GM18505 (cell line): ENCODE measurements around the gene MREG.

Experiments used
- ATAC-seq: cut with Tn5 transposase; IDR thresholded peaks from one replicate; pipeline ENCODE4 v1.9.1; 2021; ENCODE audit not compliant: unreplicated experiment
- POLR2A ChIP-seq: IDR thresholded peaks from 4 replicates; pipeline ENCODE4 v1.6.1; 2011; ENCODE audit warnings: borderline replicate concordance; ENCODE audit not compliant: insufficient read depth, insufficient read length; ENCODE audit errors: extremely low read depth

The MREG gene

DNA sequence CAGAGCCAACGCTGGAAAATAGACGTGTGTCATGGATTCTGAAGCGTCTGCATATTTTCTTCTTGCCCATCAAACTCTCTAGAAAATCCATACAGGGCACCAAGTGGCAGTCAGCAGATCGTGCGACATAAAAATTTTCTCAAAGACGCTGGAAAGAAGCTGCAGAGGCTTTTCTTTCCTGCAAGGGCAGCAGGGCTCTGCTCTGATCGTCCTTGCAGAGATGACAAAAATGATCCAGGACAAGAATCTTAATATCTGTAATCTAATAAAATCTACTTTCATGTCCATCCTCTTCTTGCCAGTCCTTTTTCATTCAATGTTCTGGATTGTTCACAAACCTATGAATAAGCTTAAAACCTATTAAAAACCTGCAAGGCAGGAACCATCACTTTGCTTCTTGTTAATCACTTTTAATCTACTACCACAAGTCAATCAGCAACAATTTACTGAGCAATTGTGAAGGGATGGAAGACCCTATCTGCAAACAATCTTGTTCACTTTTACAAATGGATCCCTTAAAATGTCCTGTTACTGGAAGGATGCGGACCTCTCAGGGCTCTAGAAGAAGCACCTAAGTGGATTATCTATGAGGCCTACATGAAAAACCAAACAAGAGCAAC, 93.6 kb downstream of the MREG start:
- ATAC-seq = no peak
- no peak for TF ChIP-seq POLR2A

DNA sequence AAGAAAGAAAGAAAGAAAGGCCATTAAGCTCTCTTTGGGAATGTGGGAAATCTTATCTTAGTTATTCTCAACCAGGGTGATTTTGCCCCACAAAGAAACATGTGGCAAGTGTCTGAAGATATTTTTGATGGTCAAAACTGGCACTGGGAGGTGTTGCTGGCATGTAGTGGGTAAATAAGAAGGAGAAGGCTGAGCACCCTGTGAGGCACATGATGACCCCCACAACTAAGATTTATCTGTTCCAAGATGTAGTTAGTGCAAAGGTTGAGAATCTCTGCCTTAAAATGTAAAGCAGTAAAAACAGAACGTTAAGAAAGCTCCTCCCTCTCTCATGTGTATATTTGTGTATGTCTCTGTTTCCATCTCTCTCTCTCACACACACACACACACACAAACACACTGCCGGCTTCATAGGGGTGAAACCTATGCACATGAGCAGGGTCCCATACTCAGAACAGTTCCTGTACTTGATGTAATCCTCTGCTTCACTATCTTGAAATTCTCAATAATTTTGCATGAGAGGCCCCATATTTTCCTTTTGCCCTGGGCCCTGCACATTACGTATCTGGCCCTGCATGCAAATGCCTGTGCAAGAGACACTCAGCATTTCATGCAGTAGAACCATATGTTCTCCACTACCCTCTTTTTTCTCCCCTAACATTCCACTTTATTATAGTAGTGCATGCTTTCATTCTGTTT, 94.3 kb downstream of the MREG start:
- TF ChIP-seq POLR2A = no peak
- no peak for ATAC-seq

GRCh38 chr2:215917953-215918620, 95.3 kb downstream of the MREG start:
- peak; percentile 84 for ATAC-seq
- TF ChIP-seq POLR2A = no peak

GRCh38 chr2:215915441-215915840, 97.9 kb downstream of the MREG start:
- no peak for TF ChIP-seq POLR2A
- no peak for ATAC-seq

DNA sequence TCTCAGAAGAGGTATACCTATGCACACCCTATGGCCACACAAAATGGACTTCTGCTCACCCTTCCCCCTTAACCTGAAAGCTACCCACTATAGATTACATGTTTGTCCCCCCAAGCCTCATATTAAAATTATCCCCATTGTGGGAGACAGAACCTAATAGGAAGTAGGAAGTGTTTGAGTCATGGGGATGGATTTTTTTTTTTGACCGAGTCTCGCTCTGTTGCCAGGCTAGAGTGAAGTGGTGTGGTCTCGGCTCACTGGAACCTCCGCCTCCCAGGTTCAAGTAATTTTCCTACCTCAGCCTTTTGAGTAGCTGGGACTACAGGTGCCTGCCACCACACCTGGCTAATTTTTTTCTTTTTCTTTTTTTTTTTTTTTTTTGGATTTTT, 98.6 kb downstream of the MREG start:
- TF ChIP-seq POLR2A = no peak
- no peak for ATAC-seq

DNA sequence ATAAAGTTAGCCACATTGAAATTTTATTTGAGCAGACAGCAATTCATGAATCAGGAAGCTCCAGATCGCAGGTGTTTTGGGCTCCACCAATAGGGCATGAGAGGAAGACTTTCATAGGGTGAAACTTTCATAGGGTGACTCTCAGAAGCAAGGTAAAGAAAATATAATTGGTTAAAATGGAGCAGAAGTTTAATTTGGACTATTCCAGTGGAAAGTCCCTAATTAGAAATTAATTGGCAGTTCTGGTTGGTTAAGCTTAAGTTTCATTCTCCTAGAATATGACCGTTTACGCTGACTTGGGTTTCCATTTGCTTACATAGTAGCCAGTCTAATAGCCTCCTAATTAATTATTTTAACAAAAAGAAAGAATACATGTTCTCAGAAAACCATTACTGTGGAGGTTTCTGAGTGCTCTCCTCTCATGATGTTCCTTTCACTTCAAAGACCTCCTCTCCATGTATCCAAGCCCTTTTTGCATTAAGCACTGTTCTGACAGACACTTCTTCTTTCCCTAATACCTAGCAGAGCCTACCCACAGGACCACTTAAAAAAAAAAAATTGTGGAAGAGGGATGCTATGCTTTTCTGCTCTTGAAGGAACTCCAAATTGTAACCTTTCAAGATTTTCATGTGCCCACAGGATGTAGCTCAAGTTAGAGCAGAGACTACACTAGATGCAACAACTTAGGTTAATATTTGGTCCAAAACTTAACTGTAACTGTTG, 99.1 kb downstream of the MREG start:
- TF ChIP-seq POLR2A = no peak
- ATAC-seq = no peak

DNA sequence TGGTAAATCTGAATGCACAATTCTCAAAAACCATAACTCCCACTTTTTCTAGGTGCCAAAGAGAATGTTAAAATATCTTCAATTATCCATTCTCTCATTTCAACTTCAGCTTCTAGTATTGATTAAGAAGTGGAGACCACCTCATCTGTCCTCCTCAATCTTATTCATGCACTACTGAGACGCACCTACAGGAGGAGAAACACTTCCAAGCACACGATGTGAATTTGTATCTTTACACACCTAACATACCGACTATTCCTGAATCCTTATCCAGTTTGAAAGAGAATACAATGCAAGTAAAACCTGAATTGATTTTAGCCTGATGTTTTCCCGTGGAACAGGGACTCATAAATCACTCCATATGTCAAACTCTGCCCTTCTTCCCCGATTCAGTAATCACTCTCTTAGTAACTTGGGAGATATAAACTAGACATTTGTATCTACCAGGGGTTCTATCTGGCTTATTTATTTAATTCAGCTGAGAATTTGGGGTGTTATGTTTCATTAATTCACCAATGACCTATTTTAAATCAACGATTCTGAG, 101.0 kb downstream of the MREG start:
- ATAC-seq = no peak
- no peak for TF ChIP-seq POLR2A

- no peak for ATAC-seq
- no peak for TF ChIP-seq POLR2A
These were observed 101.9 kb downstream of the MREG start for GRCh38 chr2:215911301-215912085.

GRCh38 chr2:215910180-215910579, 103.2 kb downstream of the MREG start:
- no peak for ATAC-seq
- no peak for TF ChIP-seq POLR2A

- no peak for ATAC-seq
- TF ChIP-seq POLR2A = no peak
These were observed 106.2 kb downstream of the MREG start for GRCh38 chr2:215907147-215907546.

DNA sequence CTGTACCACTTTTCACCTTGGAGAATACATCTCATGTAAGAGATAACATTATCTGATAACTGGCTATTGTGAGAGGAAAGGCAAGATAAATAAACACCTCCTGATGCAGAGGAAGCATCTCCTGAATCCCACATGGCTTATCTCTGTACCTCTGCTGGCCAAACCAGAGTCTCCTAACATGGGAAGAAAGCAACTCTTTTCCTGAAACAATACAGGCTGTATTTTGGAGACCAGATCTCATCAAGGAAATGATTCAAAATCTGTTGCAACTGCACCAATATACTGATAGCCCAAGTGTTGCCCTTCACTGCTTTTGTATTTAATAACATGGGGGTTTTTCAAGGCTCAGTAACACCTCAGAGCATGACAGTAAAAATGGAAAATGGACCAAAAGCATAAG, 106.9 kb downstream of the MREG start:
- no peak for TF ChIP-seq POLR2A
- no peak for ATAC-seq

GRCh38 chr2:215905691-215906090, 107.7 kb downstream of the MREG start:
- TF ChIP-seq POLR2A = no peak
- ATAC-seq = no peak
